Measurements from ENCODE around the gene TRIM28. TPM values are rescaled to one million over a fixed set of nuclear protein-coding genes. Genes with fewer than 3 reads are reported as not detected.

Gene TRIM28
- total and polyA plus RNA-seq, 9 of the 15 experiments (the other 6 are each of a cell fraction or from before 2014, with no cell fraction given): 12.1 to 797 (median 490) TPM

DNA sequence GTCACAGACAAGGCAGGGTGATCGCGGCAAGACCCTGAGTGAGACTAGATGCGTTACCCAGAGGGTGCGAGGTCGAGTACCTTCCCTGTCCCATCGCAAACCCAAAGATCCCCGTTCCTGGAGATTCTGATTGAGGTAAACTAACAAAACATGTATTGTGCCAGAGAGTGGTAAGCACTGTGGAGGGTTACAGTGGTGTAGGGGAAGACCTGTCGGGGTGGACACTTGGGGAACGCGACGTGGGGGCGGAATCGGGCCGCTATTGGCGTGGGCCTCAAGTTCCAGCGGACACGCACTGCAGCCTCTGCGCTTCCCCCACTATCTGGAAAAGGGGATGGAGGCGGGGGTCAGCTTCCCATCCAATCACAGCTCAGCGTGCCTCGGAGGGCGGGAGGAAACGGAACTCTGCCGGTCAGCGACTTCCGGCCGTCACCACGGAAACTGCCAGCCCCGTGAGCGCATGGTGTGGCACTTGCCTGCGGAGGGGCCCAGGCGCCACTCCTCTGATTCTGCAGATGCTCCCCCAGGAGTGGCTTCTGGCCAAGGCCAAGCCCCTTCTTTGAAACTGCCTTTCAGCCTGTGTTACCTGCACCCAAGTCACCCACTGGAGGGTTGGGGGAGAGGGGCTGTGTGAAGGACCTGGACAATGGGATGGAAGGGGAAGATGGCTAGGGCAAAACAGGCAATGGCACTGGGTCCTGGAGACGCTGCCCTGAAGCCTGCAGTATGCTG lies 15.6 kb downstream of the TRIM28 start (continued):
- TF ChIP-seq NR2C2 (CRISPR knock-in tag; IDR thresholded peaks at IDR 0.05): peak; percentile 69
- TF ChIP-seq NR2C2 (tag; IDR thresholded peaks at IDR 0.05): peak; percentile 88
- peak; percentile 72; the same call in 1 of the 2 replicates for TF ChIP-seq ZNF41 (CRISPR knock-in tag; conservative IDR thresholded peaks at IDR 0.05)
- TF ChIP-seq BCOR (IDR thresholded peaks at IDR 0.05): no peak; the same call in 1 of the 2 replicates
- TF ChIP-seq, protein P1, sequence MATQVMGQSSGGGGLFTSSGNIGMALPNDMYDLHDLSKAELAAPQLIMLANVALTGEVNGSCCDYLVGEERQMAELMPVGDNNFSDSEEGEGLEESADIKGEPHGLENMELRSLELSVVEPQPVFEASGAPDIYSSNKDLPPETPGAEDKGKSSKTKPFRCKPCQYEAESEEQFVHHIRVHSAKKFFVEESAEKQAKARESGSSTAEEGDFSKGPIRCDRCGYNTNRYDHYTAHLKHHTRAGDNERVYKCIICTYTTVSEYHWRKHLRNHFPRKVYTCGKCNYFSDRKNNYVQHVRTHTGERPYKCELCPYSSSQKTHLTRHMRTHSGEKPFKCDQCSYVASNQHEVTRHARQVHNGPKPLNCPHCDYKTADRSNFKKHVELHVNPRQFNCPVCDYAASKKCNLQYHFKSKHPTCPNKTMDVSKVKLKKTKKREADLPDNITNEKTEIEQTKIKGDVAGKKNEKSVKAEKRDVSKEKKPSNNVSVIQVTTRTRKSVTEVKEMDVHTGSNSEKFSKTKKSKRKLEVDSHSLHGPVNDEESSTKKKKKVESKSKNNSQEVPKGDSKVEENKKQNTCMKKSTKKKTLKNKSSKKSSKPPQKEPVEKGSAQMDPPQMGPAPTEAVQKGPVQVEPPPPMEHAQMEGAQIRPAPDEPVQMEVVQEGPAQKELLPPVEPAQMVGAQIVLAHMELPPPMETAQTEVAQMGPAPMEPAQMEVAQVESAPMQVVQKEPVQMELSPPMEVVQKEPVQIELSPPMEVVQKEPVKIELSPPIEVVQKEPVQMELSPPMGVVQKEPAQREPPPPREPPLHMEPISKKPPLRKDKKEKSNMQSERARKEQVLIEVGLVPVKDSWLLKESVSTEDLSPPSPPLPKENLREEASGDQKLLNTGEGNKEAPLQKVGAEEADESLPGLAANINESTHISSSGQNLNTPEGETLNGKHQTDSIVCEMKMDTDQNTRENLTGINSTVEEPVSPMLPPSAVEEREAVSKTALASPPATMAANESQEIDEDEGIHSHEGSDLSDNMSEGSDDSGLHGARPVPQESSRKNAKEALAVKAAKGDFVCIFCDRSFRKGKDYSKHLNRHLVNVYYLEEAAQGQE (IDR thresholded peaks at IDR 0.05; ENCODE audit: borderline replicate concordance): no peak
- TF ChIP-seq, protein P1 (CRISPR knock-in tag; IDR thresholded peaks at IDR 0.05; ENCODE audit: low read depth): no peak
- TF ChIP-seq HMGXB4 (CRISPR knock-in tag; IDR thresholded peaks at IDR 0.05): no peak
- TF ChIP-seq, protein P2, sequence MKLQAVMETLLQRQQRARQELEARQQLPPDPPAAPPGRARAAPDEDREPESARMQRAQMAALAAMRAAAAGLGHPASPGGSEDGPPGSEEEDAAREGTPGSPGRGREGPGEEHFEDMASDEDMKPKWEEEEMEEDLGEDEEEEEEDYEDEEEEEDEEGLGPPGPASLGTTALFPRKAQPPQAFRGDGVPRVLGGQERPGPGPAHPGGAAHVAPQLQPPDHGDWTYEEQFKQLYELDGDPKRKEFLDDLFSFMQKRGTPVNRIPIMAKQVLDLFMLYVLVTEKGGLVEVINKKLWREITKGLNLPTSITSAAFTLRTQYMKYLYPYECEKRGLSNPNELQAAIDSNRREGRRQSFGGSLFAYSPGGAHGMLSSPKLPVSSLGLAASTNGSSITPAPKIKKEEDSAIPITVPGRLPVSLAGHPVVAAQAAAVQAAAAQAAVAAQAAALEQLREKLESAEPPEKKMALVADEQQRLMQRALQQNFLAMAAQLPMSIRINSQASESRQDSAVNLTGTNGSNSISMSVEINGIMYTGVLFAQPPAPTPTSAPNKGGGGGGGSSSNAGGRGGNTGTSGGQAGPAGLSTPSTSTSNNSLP (IDR thresholded peaks at IDR 0.05; ENCODE audit: borderline replicate concordance, low read depth, low read length): no peak
- TF ChIP-seq RBM17 (IDR thresholded peaks at IDR 0.05; ENCODE audit: borderline replicate concordance, low read depth, low read length): no peak
- TF ChIP-seq ZBTB7A (IDR thresholded peaks at IDR 0.05; ENCODE audit: borderline replicate concordance, control insufficient read depth, low read depth, low read length): peak; percentile 50; the same call in 1 of the 2 replicates
- peak; percentile 89 for TF ChIP-seq RNF2 (IDR thresholded peaks at IDR 0.05)
- TF ChIP-seq KLF6 (CRISPR knock-in tag; IDR thresholded peaks at IDR 0.05; ENCODE audit: borderline replicate concordance): no peak
- TF ChIP-seq ZNF224 (CRISPR knock-in tag; IDR thresholded peaks at IDR 0.05): no peak
- TF ChIP-seq NR4A1 (CRISPR knock-in tag; IDR thresholded peaks at IDR 0.05): no peak
- TF ChIP-seq NR4A1 (tag; IDR thresholded peaks at IDR 0.05): peak; percentile 81; the same call in 1 of the 2 replicates
- no peak for TF ChIP-seq MECOM (CRISPR knock-in tag; IDR thresholded peaks at IDR 0.05)
- TF ChIP-seq ZNF785 (CRISPR knock-in tag; IDR thresholded peaks at IDR 0.05): no peak
- no peak for TF ChIP-seq ZNF282 (CRISPR knock-in tag; IDR thresholded peaks at IDR 0.05)

Measured in K562 (cell line).